DOHH2 (cell line): ENCODE data around the gene ASB6.

Experiments
- H3F3A ChIP-seq: fragments of 200-600 bp; sonication (generic), shearing (Covaris generic); 2 replicates; pipeline ENCODE4 v1.6.0; 2016; ENCODE audit warnings: antibody characterized with exemption, mild to moderate bottlenecking; ENCODE audit not compliant: control insufficient read depth, insufficient read depth
- H3K27ac ChIP-seq: fragments of 200-600 bp; sonication (generic); 2 replicates; pipeline ENCODE4 v1.5.1; 2014; ENCODE audit warnings: low read depth, mild to moderate bottlenecking, low read length, moderate library complexity
- H3K27me3 ChIP-seq: fragments of 200-600 bp; sonication (generic); 2 replicates; pipeline ENCODE4 v1.6.1; 2014; ENCODE audit warnings: mild to moderate bottlenecking, low read length, mixed read lengths; ENCODE audit not compliant: control insufficient read depth
- H3K36me3 ChIP-seq: fragments of 200-600 bp; sonication (generic); 2 replicates; pipeline ENCODE4 v1.6.1; 2014; ENCODE audit warnings: mild to moderate bottlenecking, low read length, moderate library complexity, mixed read lengths; ENCODE audit not compliant: control insufficient read depth
- H3K4me1 ChIP-seq: fragments of 200-600 bp; sonication (generic); 2 replicates; pipeline ENCODE4 v1.6.1; 2014; ENCODE audit warnings: mild to moderate bottlenecking, low read length, mixed read lengths; ENCODE audit not compliant: control insufficient read depth
- H3K4me2 ChIP-seq: fragments of 200-600 bp; sonication (generic); 2 replicates; pipeline ENCODE4 v1.6.0; 2014; ENCODE audit warnings: mild to moderate bottlenecking, low read length, moderate library complexity
- H3K4me3 ChIP-seq: fragments of 200-600 bp; sonication (generic); 2 replicates; pipeline ENCODE4 v1.5.1; 2014; ENCODE audit warnings: mild to moderate bottlenecking, low read length, mixed read lengths
- H3K79me2 ChIP-seq: fragments of 200-600 bp; sonication (generic); 2 replicates; pipeline ENCODE4 v1.6.1; 2014; ENCODE audit warnings: mild to moderate bottlenecking, low read length, mixed read lengths; ENCODE audit not compliant: control insufficient read depth
- H3K9me2 ChIP-seq: fragments of 200-600 bp; sonication (generic); replicated peaks from 2 replicates; pipeline ENCODE4 v1.6.1; 2014; ENCODE audit warnings: mild to moderate bottlenecking, low read length, mixed read lengths; ENCODE audit not compliant: control insufficient read depth
- H3K9me3 ChIP-seq: fragments of 200-600 bp; sonication (generic); 2 replicates; pipeline ENCODE4 v1.6.1; 2014; ENCODE audit warnings: antibody characterized with exemption, low read length, mixed read lengths; ENCODE audit not compliant: control insufficient read depth, insufficient read depth
- H4K20me1 ChIP-seq: fragments of 200-600 bp; sonication (generic); 2 replicates; pipeline ENCODE4 v1.6.0; 2014; ENCODE audit warnings: low read depth, mild to moderate bottlenecking, antibody characterized with exemption, low read length, moderate library complexity; ENCODE audit not compliant: control insufficient read depth, insufficient read depth
- EZH2phosphoT487 ChIP-seq: fragments of 200-600 bp; sonication (generic); IDR thresholded peaks from 2 replicates; pipeline ENCODE4 v1.6.1; 2017; ENCODE audit warnings: borderline replicate concordance, mild to moderate bottlenecking, antibody characterized with exemption, low read length, moderate library complexity, mixed read lengths
- TF ChIP-seq, protein P1 (sequence below): fragments of 200-600 bp; sonication (generic); IDR thresholded peaks from one replicate; pipeline ENCODE4 v1.5.1; 2014; ENCODE audit warnings: antibody characterized with exemption, mild to moderate bottlenecking, low read depth, low read length; ENCODE audit not compliant: poor library complexity, severe bottlenecking

Gene ASB6

DNA sequence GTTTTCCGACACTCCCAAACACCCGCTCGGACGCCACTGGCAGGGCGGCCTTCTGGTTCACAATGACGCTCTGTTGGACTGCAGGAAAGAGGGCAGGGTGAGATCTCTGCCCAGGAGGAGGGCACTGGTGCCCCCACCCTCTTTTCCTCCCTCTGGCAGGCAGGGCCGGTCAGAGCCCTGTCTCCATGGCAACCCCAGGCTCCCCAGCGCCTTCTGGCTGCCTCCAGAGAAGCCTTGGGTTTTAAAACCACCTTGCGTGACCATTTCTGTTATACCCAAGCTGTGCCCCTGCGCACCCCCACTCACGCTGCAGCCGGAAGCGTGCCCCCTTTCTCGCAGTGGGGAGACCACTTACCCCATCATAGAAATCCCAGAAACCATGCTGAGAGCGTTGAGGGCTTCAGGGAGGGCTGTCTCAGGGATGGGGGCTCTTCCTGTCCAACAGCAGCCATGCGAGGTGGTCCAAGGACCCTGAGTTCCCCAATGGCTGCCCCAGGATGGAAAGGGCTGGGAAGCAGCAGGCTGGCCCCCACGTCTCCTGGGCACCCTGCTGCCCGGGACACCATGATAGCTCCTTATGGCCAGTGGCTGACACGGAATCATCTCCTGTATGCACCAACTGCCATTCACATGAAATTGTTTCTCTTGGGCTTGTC lies 28.3 kb downstream of the ASB6 start:
- no peak overlapping the region for H3K27ac ChIP-seq
- no peaks in the 10 kb centered on the region for H3F3A ChIP-seq
- no peak overlapping the region for H3K4me2 ChIP-seq
- no peaks in the 10 kb centered on the region for H3K79me2 ChIP-seq
- TF ChIP-seq, protein P1, sequence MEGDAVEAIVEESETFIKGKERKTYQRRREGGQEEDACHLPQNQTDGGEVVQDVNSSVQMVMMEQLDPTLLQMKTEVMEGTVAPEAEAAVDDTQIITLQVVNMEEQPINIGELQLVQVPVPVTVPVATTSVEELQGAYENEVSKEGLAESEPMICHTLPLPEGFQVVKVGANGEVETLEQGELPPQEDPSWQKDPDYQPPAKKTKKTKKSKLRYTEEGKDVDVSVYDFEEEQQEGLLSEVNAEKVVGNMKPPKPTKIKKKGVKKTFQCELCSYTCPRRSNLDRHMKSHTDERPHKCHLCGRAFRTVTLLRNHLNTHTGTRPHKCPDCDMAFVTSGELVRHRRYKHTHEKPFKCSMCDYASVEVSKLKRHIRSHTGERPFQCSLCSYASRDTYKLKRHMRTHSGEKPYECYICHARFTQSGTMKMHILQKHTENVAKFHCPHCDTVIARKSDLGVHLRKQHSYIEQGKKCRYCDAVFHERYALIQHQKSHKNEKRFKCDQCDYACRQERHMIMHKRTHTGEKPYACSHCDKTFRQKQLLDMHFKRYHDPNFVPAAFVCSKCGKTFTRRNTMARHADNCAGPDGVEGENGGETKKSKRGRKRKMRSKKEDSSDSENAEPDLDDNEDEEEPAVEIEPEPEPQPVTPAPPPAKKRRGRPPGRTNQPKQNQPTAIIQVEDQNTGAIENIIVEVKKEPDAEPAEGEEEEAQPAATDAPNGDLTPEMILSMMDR: no peak
- no peak for TF ChIP-seq EZH2phosphoT487
- H3K9me2 ChIP-seq: no peaks in the 10 kb centered on the region
- peaks cover 13% of the 10 kb centered on the region for H3K4me1 ChIP-seq
- H3K36me3 ChIP-seq: no peaks in the 10 kb centered on the region
- H4K20me1 ChIP-seq: no peaks in the 10 kb centered on the region
- H3K27me3 ChIP-seq: peaks cover 23% of the 10 kb centered on the region
- no peaks in the 10 kb centered on the region for H3K9me3 ChIP-seq
- H3K4me3 ChIP-seq: no peak overlapping the region

DNA sequence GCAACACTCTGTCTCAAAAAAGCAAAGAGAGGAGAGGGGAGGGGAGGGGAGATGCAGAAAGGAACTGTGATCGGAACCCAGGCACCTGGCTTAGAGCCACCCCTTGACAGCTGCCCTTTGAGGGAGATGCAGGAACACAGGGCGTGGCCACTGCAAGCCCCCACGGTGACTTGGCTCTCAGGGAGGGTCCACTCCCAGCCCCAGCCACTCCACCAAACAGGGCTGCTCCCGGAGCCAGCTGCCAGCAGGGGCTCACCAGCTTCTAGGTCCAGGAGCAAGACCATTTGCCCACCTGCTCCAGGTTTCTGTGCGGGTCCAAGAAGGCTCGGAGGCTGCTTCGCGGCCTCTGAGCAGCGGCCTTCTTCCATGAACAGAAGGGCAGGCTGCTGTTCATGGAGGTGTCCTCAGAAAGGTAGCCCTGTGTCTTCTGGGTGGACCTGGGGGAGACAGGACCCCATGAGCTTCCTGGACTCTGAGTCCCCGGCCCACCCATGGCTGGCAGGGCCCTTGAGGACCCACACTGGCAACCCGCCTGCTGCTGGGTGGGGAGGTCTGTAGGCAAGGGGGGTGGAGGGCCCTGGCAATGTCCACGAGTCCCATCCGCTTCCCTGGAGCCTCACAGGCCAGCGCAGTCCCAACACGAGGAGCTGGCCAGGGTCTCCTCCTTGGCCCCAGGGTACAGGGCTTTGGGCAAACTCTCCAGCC lies 29.0 kb downstream of the ASB6 start:
- no peaks in the 10 kb centered on the region for H3K9me3 ChIP-seq
- no peak overlapping the region for H3K4me2 ChIP-seq
- H3K36me3 ChIP-seq: no peaks in the 10 kb centered on the region
- peaks cover 13% of the 10 kb centered on the region for H3K4me1 ChIP-seq
- H3K4me3 ChIP-seq: no peak overlapping the region
- H3F3A ChIP-seq: no peaks in the 10 kb centered on the region
- no peaks in the 10 kb centered on the region for H3K9me2 ChIP-seq
- no peaks in the 10 kb centered on the region for H3K79me2 ChIP-seq
- H3K27me3 ChIP-seq: peaks cover 19% of the 10 kb centered on the region
- no peaks in the 10 kb centered on the region for H4K20me1 ChIP-seq
- no peak for TF ChIP-seq EZH2phosphoT487
- TF ChIP-seq, protein P1: no peak
- H3K27ac ChIP-seq: no peak overlapping the region

DNA sequence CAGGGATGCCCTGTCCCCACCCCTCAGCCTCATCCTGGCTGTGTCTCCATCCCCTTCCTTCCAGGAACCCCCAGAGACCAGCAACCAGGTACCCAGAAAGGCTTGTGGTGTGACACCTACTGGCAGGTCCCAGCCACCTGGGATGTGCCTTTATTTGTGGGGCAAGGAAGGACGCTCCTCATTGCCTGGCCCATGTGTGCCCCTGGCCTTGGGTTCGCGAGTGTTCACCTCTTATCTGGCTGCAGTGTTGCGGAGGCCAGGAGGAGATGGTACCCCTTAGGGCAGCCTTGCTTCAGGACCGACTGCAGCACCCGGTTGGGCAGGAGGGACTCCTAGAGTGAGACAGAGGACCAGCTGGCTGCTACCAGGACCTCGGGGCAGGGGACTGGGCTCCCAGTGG lies 29.8 kb downstream of the ASB6 start:
- peaks cover 19% of the 10 kb centered on the region for H3K27me3 ChIP-seq
- H3K9me2 ChIP-seq: no peaks in the 10 kb centered on the region
- no peaks in the 10 kb centered on the region for H3K79me2 ChIP-seq
- no peak overlapping the region for H3K4me2 ChIP-seq
- no peaks in the 10 kb centered on the region for H4K20me1 ChIP-seq
- H3K36me3 ChIP-seq: no peaks in the 10 kb centered on the region
- no peaks in the 10 kb centered on the region for H3K9me3 ChIP-seq
- no peak overlapping the region for H3K4me3 ChIP-seq
- peaks cover 19% of the 10 kb centered on the region for H3K4me1 ChIP-seq
- H3K27ac ChIP-seq: no peak overlapping the region
- TF ChIP-seq, protein P1: no peak
- TF ChIP-seq EZH2phosphoT487: no peak
- H3F3A ChIP-seq: no peaks in the 10 kb centered on the region
